Astrocyte (in vitro differentiated cells and primary cell): ENCODE data around the gene KRTAP4-1.

Experiments used
- EZH2 ChIP-seq: IDR thresholded peaks from 2 replicates; pipeline ENCODE4 v1.6.1; 2012; ENCODE audit warnings: mild to moderate bottlenecking, low read length, inconsistent platforms; ENCODE audit not compliant: insufficient read depth
- TF ChIP-seq, protein P1 (sequence below): IDR thresholded peaks from 2 replicates; pipeline ENCODE4 v1.5.1; 2011; ENCODE audit warnings: low read depth, mild to moderate bottlenecking, inconsistent platforms, low read length, moderate library complexity; ENCODE audit not compliant: insufficient read depth

DNA sequence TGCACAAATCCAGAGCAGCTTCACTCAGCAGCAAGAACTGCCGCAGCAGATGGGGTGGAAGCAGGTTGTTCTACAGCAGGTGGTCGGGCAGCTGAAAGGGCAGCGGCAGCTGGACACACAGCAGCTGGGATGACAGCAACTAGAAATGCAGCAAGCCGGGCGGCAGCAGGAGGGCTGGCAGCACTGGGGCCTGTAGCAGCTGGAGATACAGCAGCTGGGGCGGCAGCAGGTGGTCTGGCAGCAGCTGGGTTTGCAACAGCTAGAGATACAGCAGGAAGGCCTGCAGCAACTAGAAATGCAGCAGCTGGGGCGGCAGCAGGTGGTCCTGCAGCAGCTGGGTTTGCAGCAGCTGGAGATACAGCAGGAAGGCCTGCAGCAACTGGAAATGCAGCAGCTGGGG lies 17.1 kb downstream of the KRTAP4-1 start:
- TF ChIP-seq, protein P1, sequence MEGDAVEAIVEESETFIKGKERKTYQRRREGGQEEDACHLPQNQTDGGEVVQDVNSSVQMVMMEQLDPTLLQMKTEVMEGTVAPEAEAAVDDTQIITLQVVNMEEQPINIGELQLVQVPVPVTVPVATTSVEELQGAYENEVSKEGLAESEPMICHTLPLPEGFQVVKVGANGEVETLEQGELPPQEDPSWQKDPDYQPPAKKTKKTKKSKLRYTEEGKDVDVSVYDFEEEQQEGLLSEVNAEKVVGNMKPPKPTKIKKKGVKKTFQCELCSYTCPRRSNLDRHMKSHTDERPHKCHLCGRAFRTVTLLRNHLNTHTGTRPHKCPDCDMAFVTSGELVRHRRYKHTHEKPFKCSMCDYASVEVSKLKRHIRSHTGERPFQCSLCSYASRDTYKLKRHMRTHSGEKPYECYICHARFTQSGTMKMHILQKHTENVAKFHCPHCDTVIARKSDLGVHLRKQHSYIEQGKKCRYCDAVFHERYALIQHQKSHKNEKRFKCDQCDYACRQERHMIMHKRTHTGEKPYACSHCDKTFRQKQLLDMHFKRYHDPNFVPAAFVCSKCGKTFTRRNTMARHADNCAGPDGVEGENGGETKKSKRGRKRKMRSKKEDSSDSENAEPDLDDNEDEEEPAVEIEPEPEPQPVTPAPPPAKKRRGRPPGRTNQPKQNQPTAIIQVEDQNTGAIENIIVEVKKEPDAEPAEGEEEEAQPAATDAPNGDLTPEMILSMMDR, result no peak
- TF ChIP-seq EZH2, result no peak
